Measurements from ENCODE around the gene RPS17.

Gene RPS17

GRCh38 chr15:82544431-82544830, 4.2 kb upstream of the RPS17 start:
- no peak for DNase-seq (ENCODE audit: low spot score)
- in situ Hi-C loops (cut with MboI; ENCODE audit: low pct_unique_long_range_greater_than_20kb, low sequenced_read_pairs, unreplicated experiment) = loop anchor here (25.0 kb wide), 2 partner anchors 282 to 293 kb away; partner anchors contain the start of genes EFL1 and SAXO2
- TF ChIP-seq CTCF (IDR thresholded peaks at IDR 0.05; ENCODE audit: extremely low read depth, insufficient read depth, missing control alignments) = no peak

DNA sequence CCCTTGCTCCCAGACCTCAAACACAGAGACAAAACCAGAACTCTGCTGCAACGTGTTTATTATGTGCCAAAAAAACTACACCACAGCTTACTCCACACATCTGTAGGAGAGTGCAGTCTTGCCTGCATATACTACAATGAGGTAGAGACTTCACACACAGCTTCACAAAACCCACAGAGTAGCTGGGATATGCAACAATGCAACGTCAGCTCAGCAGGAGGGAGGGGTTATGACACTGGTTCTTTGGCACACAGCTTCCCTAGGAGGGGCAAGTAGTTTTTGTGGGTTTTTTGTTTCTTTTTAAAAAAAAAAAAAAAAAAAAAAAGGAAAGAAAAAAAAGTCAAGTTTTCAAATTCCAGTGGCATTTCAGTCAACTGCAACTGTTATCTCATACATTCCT, 2.9 kb upstream of the RPS17 start:
- DNase-seq (ENCODE audit: low spot score) = no peak

GRCh38 chr15:82540984-82541431, 751 bp upstream of the RPS17 start:
- DNase-seq (ENCODE audit: low spot score) = no peak
- no peak for TF ChIP-seq CTCF (IDR thresholded peaks at IDR 0.05; ENCODE audit: extremely low read depth, insufficient read depth, missing control alignments)
- in situ Hi-C loops (cut with MboI; ENCODE audit: low pct_unique_long_range_greater_than_20kb, low sequenced_read_pairs, unreplicated experiment) = loop anchor here (25.0 kb wide), 2 partner anchors 279 to 296 kb away; partner anchors contain the start of genes EFL1 and SAXO2

More for the DNA sequence above, 2.9 kb upstream of the RPS17 start:
- in situ Hi-C loops (cut with MboI; ENCODE audit: low pct_unique_long_range_greater_than_20kb, low sequenced_read_pairs, unreplicated experiment) = loop anchor here (25.0 kb wide), 2 partner anchors 281 to 294 kb away; partner anchors contain the start of genes EFL1 and SAXO2
- TF ChIP-seq CTCF (IDR thresholded peaks at IDR 0.05; ENCODE audit: extremely low read depth, insufficient read depth, missing control alignments) = no peak

- in situ Hi-C loops (cut with MboI; ENCODE audit: low pct_unique_long_range_greater_than_20kb, low sequenced_read_pairs, unreplicated experiment) = loop anchor here (10.0 to 25.0 kb wide), 3 partner anchors 277 to 465 kb away; partner anchors contain the start of genes EFL1 and SAXO2
- DNase-seq (ENCODE audit: low spot score) = no peak
- no peak for TF ChIP-seq CTCF (IDR thresholded peaks at IDR 0.05; ENCODE audit: extremely low read depth, insufficient read depth, missing control alignments)
These were observed 584 bp downstream of the RPS17 start for GRCh38 chr15:82539691-82540054.

DNA sequence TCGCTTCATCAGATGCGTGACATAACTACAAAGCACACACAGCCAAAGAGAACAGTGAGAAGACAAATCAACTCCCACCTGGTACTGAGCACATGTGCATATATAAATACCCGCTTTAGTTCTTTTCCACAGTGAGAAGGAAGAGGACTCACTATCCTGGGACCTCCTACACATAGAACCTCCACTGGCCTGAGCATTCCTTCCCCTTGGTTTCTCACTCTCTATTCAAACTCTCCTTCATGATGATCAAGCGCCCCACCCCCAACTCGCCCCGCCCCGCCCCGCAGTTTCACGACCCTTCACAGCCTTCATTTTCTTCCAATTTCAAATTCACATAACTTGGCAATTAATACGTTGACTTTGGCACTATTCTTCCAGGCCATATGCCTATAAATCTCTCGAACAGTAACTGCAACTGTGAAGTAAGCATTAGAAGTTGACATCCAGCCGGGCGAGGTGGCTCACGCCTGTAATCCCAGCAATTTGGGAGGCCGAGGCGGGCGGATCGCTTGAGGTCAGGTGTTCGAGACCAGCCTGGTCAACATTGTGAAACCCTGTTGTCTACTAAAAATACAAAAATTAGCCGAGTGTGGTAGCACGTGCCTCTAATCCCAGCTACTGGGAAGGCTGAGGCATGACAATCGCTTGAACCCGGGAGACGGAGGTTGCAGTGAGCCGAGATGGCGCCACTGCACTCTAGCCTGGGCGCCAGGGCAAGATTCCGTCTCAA, 1.1 kb downstream of the RPS17 start:
- DNase-seq (ENCODE audit: low spot score) = no peak
- no peak for TF ChIP-seq CTCF (IDR thresholded peaks at IDR 0.05; ENCODE audit: extremely low read depth, insufficient read depth, missing control alignments)
- in situ Hi-C loops (cut with MboI; ENCODE audit: low pct_unique_long_range_greater_than_20kb, low sequenced_read_pairs, unreplicated experiment) = loop anchor here (10.0 to 25.0 kb wide), 3 partner anchors 277 to 466 kb away; partner anchors contain the start of genes EFL1 and SAXO2

DNA sequence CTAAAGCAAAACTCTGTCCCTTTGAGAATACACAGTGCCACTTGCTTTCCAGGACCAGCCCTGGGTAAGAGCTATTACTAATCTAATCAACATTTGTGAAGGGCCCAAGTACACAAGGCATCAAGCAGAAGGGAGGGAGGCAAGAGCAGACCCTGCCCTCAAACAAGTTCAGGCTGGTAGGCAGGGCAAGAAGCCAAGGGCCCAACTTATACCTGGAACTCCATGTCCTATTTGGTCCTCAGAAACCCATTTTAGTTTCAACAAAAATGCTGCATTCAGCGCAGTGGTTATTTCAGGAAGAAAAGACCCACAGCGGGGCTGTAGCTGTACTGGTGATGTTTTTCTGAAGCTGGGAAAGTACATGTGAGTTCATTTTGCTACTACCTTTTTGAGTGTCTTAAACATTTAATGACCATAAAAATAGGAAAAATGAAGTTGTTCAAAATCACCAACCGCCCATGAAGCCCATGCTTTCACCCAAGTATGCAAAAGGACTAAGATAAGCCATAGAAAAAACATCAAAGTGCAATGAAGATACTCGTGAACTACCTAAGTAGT, 2.8 kb downstream of the RPS17 start:
- TF ChIP-seq CTCF (IDR thresholded peaks at IDR 0.05; ENCODE audit: extremely low read depth, insufficient read depth, missing control alignments) = no peak
- in situ Hi-C loops (cut with MboI; ENCODE audit: low pct_unique_long_range_greater_than_20kb, low sequenced_read_pairs, unreplicated experiment) = loop anchor here (10.0 to 25.0 kb wide), 3 partner anchors 275 to 467 kb away; partner anchors contain the start of genes EFL1 and SAXO2
- no peak for DNase-seq (ENCODE audit: low spot score)

Measured in GM13977 (cell line).